KOPT-K1 (cell line): ENCODE data around the gene IRF4.

Experiments used
- H3K27ac ChIP-seq: fragments of 200-600 bp; sonication (generic); 2 replicates; pipeline ENCODE4 v1.5.1; 2016; ENCODE audit warnings: antibody characterized with exemption, mild to moderate bottlenecking, low read depth, low read length; ENCODE audit not compliant: poor library complexity, severe bottlenecking
- H3K36me3 ChIP-seq: fragments of 200-600 bp; sonication (generic); 2 replicates; pipeline ENCODE4 v1.5.1; 2017; ENCODE audit warnings: antibody characterized with exemption, mild to moderate bottlenecking, low read length, moderate library complexity; ENCODE audit not compliant: insufficient read depth
- H3K9me3 ChIP-seq: fragments of 200-600 bp; sonication (generic); 2 replicates; pipeline ENCODE4 v1.5.1; 2017; ENCODE audit warnings: antibody characterized with exemption, low read length, mild to moderate bottlenecking; ENCODE audit not compliant: insufficient read depth, poor library complexity, severe bottlenecking

IRF4 gene

GRCh38 chr6:437037-437392 lies 45.5 kb downstream of the IRF4 start:
- Histone ChIP-seq H3K36me3 (no peaks in the 10 kb centered on the region), H3K27ac (no peak overlapping the region), H3K9me3 (no peaks in the 10 kb centered on the region)

DNA sequence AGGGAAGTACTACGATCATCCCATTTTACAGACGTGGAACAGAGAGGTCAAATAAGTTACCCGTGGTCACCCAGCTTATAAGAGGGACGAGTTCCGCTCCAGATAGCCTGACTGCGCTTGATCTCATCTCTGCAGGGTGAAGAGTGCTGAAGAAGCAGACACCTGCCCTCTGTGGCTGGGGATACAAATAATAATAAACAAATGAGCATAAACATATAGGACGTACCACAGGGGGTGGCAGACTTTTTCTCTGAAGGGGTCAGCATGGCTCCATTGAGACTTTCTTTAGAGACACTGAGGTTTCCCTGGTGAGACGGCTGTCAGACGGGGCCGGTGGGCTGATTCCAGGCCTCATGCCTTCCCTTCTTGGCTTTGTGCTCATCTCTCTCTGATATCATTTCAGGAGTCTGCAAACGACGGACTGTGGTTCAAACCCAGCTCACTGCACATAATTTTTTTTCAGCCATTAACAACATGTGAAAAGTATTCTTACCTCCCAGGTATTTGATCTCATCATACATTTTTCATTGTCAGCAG lies 47.1 kb downstream of the IRF4 start:
- H3K36me3 ChIP-seq, result no peaks in the 10 kb centered on the region

DNA sequence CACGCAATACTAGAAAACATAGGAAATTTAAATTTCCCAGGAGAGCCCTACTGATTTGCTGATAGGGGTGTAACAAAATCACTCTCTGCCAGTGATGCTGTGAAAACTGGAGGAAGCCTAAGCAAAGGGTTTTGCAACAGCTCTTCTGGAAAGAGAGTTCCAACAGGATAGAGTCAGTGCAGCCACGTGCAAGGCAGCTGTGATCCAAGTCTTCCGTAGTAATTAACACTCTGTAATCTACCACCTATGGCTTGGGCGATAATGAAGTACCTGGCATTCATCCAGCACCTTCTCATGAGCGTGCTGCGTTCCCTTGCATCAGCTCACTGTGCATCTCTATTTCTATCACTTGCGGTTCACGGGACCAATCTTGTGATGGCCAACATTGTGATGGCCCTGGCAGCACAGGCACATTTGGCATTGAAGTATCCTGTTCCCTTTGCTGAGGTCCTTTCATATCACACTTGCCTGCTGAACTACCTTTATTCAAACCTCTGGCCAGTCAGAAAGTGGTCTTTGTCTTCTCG lies 48.2 kb downstream of the IRF4 start:
- Histone ChIP-seq H3K9me3 (no peaks in the 10 kb centered on the region), H3K27ac (no peak overlapping the region), H3K36me3 (no peaks in the 10 kb centered on the region)

More for the DNA sequence above, 47.1 kb downstream of the IRF4 start:
- H3K9me3 ChIP-seq, result no peaks in the 10 kb centered on the region
- no peak overlapping the region for H3K27ac ChIP-seq

DNA sequence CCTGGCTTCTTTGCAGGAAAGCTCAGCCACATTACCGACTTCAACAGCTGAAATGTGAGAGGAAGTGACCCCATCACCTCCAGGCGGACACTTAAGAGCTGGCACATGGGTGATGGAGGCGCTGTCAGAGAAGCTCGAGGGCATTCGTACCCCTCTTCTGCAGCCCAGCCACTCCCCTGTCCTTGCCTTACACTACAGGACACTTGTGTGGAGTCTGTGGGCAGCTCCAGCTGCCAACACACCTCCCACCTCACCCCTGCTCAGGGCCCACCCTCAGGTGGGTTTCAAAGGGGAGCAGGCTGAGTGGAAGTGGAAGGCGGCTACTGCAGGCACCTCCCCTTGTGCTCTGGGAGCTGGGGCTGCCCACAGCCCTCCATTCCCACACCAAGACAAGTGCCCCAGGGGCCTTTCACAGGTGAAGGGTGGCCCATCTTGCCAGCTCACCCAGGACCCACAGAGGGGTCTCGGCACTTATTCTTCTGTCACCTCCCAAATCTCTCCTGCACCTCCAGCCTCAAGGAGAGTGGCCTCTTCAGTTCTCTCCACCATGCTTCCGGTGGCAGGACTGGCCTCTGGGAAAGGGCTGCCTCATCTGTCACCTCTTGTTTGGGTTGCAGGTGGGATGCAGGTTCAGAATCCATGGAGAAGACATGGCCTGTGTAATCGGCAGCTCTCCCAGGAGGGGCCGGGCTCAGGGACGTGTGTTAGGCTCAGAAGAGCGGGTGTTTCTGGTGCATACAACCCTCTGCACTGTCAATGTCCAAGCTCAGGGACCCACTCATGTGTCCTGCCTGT lies 49.8 kb downstream of the IRF4 start:
- no peaks in the 10 kb centered on the region for H3K9me3 ChIP-seq

GRCh38 chr6:443621-444159 lies 52.1 kb downstream of the IRF4 start:
- no peaks in the 10 kb centered on the region for H3K36me3 ChIP-seq
- no peak overlapping the region for H3K27ac ChIP-seq
- no peaks in the 10 kb centered on the region for H3K9me3 ChIP-seq

More for the DNA sequence above, 49.8 kb downstream of the IRF4 start:
- Histone ChIP-seq H3K27ac (no peak overlapping the region), H3K36me3 (no peaks in the 10 kb centered on the region)

- Histone ChIP-seq H3K36me3 (no peaks in the 10 kb centered on the region), H3K9me3 (no peaks in the 10 kb centered on the region), H3K27ac (peak overlapping the region; percentile 11)
These were observed 53.2 kb downstream of the IRF4 start for GRCh38 chr6:444653-445275.

- Histone ChIP-seq H3K36me3 (no peaks in the 10 kb centered on the region), H3K9me3 (no peaks in the 10 kb centered on the region), H3K27ac (peak overlapping the region; percentile 11)
These were observed 54.2 kb downstream of the IRF4 start for GRCh38 chr6:445571-446417.

- no peak overlapping the region for H3K27ac ChIP-seq
These were observed 55.1 kb downstream of the IRF4 start for GRCh38 chr6:446418-447366.

DNA sequence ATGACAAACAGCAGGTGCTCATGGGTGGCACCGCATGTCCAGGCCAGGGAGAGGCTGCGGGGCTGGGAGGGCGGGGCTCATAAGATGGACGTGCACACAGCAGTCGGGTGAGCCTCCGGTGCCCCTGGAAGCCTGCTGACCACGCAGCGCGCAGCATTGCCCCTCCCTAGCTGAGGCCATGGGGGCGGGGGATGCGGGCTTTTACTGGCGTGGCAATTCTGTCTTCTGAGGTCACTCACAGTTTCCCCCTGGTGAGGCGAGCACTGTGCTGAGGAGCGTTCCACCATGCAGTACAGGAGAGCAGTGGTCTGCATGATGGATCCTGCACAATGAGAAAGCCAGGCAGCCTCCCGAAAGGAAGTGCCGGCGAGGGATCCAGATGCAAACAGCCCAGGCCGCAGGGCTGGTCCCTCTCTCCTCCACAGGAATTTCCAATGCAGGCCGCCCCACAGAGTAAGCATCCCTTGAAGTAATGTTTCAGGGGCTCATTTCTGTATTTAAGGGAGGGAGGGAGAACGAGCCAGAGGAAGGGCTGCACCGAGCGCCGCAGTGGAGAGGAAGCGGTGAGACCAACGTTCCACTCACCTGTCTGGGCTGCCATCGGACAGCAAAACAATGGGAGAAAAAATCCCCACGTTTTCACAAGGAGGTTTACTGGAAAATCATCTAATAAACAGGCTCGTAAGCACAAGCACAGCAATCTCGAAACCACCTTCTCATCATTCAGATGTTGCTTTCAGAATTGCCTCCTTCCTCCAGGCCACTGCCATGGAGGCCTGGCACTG lies 56.0 kb downstream of the IRF4 start:
- Histone ChIP-seq H3K36me3 (no peaks in the 10 kb centered on the region), H3K9me3 (no peaks in the 10 kb centered on the region), H3K27ac (no peak overlapping the region)

More at GRCh38 chr6:446418-447366, 55.1 kb downstream of the IRF4 start:
- Histone ChIP-seq H3K36me3 (no peaks in the 10 kb centered on the region), H3K9me3 (no peaks in the 10 kb centered on the region)

DNA sequence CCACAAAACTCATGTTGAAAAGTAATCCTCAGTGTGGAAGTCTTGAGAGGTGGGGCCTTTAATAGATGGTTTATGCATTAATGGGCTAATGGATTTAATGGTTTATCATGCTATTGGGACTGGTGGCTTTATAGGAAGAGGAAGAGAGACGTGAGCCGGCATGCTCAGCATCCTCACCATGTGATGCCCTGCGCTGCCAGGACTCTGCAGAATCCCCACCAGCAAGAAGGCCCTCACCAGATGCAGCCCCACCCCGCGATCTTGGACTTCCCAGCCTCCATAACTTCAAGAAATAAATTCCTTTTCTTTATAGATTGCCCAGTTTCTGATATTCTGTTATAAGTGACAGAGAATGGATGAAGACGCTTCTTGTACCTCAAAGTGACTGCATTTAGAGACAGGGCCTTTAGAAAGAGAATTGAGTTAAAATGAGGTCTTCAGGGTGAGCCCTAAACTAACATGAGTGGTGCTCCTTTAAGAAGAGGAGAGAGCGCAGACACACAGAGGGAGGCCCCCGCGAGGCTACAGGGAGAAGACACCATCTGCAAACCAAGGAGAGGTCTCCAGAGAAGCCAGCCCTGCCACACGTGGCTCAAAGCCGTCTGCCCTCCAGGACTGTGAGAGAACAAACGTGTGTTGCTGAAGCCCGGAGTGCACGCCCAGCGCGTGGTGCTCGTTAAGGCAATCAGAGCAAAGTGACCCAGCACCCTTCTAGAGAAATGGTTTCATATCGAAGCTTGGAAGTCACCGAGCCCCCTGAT lies 56.9 kb downstream of the IRF4 start:
- Histone ChIP-seq H3K27ac (no peak overlapping the region), H3K9me3 (no peaks in the 10 kb centered on the region), H3K36me3 (no peaks in the 10 kb centered on the region)

DNA sequence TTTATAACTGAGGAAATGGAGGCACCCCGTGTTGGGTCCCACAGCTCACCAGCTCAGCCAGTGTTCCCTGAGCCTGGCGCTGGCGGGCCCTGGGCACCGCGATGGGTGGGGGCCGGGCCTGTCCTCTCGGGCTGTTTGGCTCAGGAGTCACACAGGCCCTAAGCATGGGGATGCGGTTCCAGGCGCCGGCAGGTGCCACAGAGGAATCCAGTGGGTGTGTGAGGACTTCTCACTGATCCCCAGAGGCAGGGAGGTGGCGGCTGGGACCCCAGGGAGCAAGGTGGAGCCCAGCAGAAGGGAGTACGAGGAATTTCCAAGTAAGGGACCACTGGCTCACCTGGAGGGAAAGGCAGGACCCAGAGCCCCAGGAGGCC lies 57.5 kb downstream of the IRF4 start:
- Histone ChIP-seq H3K36me3 (no peaks in the 10 kb centered on the region), H3K27ac (no peak overlapping the region), H3K9me3 (no peaks in the 10 kb centered on the region)

DNA sequence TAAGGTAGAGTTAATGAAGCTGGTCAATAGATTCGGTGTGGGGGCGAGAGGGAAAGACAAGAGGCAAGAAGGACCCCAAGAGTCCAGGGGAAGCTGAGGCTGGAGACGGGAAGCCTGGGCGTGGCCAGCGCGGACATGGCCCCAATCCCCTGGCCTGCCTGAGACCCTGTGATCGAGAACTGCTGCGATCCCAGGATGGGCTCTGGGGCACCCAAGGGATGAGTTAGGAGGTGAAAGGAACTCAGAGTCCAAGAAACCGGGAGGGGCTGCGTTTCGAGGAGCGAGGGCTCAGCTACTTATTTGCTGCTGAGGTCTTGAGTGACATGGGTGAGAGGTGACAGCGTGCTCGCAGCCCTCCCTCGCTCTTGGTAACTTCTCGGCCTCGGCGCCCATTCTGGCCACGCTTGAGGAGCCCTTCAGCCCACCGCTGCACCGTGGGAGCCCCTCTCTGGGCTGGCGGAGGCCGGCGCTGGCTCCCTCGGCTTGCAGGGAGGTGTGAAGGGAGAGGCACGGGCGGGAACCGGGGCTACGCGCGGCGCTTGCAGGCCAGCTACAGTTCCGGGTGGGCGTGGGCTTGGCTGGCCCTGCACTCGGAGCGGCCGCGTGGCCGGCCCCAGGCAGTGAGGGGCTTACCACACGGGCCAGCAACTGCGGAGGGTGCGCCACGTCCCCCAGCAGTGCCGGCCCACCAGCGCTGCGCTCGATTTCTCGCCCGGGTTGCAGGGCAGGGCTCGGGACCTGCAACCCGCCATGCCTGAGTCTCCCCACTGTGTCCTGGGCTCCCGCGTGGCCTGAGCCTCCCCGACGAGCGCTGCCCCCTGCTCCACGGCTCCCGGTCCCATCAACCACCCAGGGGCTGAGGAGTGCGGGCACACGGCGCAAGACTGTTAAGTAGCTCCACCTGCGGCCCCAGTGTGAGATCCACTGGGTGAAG lies 58.2 kb downstream of the IRF4 start:
- no peaks in the 10 kb centered on the region for H3K36me3 ChIP-seq
- no peak overlapping the region for H3K27ac ChIP-seq
- H3K9me3 ChIP-seq, result no peaks in the 10 kb centered on the region
